ENCODE results near the gene NOXO1.
A peak's percentile ranks its signal among the peaks of the same experiment; 100 is the strongest.
"Not testable (repeated sequence)": the region's sequence is repeated elsewhere in the genome, so short reads cannot be mapped to it uniquely, and the experiment has no call there.

The NOXO1 gene

DNA sequence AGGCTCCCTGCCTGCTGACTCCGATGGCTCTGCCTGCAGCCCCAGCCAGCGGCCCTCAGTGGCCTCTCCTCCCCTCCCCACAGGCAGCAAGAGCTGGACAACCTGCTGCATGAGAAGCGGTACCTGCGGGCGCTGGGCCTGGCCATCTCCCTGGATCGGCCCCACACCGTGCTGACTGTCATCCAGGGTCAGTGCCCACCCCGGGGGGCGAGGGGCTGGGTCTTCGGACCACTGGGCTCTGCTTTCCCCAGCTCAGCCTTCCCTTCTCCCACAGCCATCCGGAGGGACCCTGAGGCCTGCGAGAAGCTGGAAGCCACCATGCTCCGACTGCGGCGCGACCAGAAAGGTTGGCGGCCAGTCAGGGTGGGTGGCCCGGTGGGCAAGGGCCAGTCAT lies 3.4 kb downstream of the NOXO1 start:
- no peak for DNase-seq

DNA sequence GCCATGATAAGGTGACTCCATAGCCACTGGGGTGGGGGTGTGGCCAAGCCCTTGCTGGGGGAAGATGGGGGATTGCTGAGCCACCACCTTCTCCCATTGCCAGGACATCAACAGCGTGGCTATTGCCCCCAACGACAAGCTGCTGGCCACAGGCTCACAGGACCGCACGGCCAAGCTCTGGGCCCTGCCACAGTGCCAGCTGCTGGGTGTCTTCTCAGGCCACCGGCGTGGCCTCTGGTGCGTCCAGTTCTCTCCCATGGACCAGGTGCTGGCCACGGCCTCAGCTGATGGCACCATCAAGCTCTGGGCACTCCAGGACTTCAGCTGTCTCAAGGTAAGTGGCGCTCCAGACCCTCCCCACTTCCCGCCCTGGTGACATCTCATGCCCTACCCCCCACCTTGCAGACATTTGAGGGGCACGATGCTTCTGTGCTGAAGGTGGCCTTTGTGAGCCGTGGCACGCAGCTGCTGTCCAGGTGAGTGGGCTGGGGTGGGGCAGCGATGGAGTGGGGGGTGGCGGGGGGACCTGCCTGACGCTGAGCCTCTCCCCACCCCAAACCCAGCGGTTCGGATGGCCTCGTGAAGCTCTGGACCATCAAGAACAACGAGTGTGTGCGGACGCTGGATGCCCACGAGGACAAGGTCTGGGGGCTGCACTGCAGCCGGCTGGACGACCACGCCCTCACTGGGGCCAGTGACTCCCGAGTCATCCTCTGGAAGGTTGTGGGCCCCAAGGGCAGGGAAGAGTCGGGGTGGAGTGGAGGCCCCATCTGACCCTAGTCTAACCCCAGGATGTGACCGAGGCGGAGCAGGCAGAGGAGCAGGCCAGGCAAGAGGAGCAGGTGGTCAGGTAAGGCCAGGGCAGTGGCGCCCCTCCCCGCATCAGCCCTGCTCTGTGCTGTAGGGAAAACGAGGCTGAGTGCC lies 4.1 kb downstream of the NOXO1 start:
- no peak for DNase-seq

DNA sequence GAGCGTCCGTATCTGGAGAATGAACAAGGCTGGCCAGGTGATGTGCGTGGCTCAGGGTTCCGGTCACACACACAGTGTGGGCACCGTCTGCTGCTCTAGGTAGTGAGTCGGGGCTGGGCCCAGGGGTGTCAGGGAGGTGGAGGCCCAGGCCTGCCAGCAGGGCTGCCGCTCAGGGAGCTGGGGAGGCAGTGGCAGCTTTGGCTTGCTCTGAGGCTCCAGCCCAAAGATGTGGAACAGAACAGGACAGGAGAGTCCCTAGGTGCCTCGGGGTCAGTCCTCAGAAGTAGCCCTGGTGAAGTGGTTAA lies 5.1 kb downstream of the NOXO1 start:
- DNase-seq = no peak

GRCh38 chr16:1975432-1976215 lies 5.6 kb downstream of the NOXO1 start:
- DNase-seq = no peak

- no peak for DNase-seq
These were observed 6.9 kb downstream of the NOXO1 start for GRCh38 chr16:1974157-1975070.

DNA sequence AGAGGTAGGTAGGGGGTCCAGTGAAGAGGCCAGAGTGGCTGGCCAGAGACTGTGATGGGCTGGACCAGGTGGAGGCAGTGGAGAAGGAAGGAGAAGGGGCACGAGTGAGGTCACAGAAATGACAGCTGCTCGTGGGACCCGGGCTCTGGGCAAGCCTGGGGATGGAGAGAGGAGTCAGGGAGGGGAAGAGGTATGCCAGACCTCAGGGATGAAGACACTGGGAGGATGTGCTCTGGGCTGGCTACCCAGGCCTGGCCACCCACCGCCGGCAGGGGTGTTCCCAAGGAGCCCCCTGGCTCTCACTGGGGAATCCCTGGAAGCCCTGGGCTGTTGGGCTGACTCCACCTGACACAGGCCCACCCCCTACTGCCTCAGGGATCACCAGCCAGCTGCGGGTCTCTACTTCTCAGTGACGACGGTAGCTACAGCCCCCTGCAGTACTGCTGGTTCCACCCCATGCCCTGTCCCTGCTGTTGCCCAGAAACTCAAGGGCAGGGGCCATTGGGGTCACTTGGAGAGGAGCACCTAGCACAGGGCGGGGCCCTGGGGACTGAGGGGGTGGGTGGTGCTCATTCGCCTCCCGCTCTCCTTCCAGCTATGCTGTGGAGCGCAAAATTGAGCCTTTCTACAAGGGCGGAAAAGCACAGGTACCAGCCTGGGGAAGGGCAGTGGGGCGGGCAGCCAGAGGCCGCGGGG lies 7.7 kb downstream of the NOXO1 start:
- DNase-seq = no peak

DNA sequence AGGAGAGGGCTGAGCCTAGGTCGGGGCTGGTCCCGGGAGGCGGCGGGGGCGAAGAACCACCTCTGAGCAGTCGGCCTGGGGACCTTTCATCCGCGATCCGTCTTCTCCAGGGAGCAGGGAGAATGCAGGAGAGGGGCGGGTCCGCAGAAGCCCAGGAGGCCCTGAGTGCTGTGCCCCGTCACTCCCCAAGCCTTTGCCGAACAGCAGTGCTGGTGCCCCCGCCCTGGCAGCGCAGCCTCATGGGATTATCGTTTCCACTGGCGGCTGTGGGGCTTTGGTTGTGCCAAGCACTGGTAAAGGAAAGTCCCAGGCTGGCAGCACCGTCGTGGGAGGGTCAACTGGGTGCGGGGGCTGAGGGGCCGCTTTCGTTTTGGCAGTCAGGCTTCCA lies 8.8 kb downstream of the NOXO1 start:
- DNase-seq = no peak

DNA sequence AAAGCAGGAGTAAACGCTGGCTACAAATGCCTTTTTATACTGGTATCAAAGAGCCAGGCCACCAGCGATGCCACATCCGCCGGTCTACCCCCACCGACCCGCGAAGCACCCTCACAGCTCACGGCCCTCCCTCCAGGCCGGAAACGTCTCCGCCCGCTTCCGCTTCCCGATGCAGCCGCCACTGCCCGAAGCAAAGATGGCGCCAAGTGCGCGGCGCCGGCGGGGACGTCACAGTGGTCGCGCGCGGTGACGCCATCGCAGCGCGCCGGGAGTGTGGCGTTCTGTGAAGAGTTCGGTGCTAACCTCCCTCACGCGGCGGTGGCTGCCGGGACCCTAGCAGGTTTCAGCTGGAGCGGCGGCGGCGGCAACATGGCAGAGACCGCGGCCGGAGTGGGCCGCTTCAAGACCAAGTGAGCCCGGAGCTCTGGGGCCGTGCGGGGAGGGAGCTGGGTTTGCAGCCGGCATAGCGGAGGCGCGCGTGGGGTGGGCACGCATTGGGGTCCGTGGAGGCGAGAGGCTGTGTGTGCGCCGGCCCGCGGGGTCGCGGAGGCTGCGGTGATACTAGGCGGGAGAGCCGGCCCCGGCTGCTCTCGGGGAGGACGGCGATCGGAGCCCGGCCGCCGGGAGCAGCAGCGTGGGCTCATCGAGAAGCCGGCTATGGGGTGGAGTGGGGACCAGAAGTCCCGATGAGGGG lies 9.3 kb downstream of the NOXO1 start, which contains the start of gene TBL3:
TSS of gene TBL3 (plus strand) at position 258 of the 694 bp plus-strand sequence. CDS start at position 370, 112 bp downstream.
- DNase-seq = peak; percentile 71

DNA sequence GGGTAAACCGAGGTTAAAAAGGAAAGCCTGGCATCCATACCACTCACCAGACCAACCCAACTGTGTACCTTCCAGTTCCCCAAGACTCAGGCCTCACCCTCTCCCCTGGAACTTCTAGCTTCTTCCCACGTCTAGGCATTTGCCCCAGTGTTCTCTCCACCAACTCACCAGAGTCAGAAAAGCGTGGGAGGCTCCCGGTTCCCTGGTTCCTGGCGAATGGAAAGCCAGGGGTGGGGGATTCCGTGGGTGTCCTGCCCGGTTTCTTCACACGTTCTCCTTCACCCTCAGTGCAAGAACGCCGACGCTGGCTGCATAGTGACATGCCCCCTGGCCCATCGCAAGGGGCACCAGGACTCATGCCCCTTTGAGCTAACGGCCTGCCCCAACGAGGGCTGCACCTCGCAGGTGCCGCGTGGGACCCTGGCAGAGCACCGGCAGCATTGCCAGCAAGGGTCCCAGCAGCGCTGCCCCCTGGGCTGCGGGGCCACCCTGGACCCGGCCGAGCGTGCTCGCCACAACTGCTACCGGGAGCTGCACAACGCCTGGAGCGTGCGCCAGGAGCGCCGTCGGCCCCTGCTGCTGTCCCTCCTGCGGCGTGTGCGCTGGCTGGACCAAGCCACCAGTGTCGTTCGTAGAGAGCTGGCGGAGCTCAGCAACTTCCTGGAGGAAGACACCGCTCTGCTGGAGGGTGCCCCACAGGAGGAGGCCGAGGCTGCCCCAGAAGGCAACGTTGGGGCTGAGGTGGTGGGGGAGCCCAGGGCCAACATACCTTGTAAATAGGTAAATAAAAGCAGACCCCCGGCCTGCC lies 12.9 kb downstream of the NOXO1 start:
- DNase-seq = no peak

GRCh38 chr16:1966460-1966859 lies 14.8 kb downstream of the NOXO1 start, which contains the start of gene RNF151:
RNF151 (plus strand) TSS chr16:1966856; CDS start chr16:1966882, 26 bp downstream.
- DNase-seq = no peak

DNA sequence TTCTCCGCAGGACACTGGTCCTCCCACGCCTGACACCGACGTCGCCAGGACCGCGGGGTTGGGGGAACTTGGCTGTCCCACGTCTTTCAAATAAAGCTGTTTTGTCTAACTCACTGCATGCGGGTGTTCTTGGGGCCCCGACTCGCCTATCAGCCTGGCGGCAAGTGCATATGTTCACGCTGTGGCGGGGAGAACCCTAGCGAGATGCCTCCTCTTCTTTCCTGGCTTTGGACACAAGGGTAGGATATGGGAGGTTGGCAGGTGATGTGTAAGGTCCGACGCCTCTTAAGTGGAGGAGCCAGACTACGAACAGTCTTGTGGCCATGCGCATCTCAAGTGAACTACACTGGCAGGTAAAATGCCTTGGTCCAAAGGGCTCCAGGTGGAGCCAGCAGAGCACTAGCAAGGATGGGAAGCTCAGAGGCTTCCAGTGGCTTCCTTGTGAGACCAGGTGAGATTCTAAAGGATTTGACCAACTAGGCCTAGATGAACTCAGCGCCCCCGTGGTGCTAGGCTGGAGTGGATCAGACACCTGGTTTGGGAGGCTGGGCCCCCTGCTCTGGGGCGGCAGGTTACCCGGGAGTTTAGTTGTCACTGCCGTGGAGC lies 15.8 kb downstream of the NOXO1 start:
- no peak for DNase-seq

GRCh38 chr16:1964506-1965395 lies 16.5 kb downstream of the NOXO1 start, which contains the start of gene RPS2:
RPS2 (minus strand) TSS chr16:1964826; CDS start chr16:1964625, 201 bp downstream.
- peak; percentile 87 for DNase-seq

DNA sequence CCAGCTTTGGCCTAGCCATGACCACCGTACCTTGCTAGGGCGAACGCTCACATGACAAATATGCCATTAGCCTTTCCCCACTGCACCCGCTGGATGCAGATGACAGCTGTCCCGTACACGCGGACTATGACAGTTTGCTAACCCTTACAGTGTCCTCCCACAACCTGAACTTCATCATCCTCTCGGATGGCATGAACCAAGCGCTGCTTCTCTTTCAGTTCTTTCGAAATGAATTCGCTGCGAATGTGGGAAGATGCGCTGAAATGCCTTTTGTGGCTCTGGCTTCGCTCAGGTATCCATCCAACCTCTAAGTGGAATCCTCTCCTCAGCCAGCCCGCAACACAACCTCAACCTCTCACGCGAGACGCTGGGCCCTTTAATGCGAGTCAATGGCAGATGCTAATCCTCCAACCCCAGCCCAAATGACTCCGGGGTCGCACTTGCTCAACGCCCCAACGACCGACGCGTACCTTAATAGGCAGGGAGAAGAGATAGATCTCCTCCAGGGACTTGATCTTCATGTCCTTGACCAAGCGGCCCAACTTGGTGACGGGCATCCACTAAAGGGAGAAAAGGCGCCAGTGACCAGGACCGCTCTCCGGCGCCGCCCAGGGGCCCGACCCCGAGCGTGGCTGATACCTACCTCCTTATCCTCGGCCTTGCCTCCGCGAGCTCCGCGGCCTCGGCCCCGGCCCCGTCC lies 17.3 kb downstream of the NOXO1 start:
- DNase-seq = no peak

- not testable (repeated sequence) for DNase-seq
These were observed 18.8 kb downstream of the NOXO1 start for GRCh38 chr16:1962161-1963153.

DNA sequence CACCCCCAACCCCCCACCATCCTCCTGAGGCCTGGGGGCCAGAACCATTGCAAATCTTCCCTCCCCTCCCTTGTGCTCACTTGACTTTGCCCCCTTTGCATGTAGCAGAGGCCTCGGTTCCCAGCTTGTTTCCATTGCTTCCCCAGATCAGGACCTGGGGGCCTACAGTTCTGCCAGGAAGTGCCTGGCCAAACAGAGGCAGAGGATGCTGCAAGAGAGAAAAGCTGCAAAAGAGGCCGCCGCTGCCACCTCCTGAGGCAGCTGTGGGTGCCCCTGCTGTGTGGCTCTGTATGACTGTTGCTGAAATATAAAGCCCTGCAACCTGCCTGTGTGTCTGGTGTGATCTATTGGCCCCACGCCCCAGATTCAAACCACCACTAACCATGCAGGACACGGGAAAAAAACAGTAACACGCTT lies 19.6 kb downstream of the NOXO1 start:
- no peak for DNase-seq

GRCh38 chr16:1960665-1961630 lies 20.3 kb downstream of the NOXO1 start:
- no peak for DNase-seq
